GM19397 (cell line): ENCODE measurements around the gene COL25A1.
"Not testable (repeated sequence)": the region's sequence is repeated elsewhere in the genome, so short reads cannot be mapped to it uniquely, and the experiment has no call there.

Source experiments
- ATAC-seq: cut with Tn5 transposase; IDR thresholded peaks from one replicate; pipeline ENCODE4 v1.9.1; 2021; ENCODE audit warnings: mild to moderate bottlenecking, moderate library complexity; ENCODE audit not compliant: unreplicated experiment

COL25A1 gene

DNA sequence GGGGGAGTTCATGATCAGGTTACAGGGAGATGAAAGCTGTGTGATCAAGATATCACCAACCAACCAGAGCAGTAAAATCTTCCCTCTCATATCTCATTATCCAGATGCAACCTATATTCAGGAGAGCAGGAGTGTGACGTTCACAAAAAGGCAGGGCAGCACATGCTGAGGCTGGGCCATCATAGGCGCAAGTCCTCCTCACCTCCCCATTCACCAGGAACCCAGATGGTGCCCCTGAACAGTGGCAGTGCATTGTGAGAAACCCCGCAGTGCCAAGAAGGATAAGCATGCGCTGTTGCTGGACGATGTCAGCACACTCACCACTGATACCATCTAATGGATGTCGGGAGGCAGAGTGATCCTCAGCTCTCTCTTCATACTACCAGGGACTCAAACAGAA lies 170.9 kb downstream of the COL25A1 start:
- ATAC-seq: no peak

DNA sequence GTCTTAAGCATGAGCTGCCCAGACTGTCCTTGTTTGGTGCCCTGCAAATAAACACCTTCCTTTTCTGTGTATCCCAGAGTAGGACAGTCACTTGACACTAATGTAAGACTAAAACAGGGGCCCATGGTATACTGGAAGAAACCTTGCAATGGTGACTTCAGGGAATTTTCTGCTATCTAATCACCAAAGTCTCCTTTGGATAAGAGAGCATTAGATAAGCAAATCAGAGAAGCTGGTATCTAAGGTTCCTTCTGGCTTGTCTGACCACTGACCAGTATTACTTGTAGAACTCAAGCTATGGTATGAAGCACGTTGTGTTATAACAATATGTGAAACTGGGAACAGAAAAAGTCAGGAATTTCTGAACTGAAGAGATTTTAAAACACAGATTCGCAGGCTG lies 173.9 kb downstream of the COL25A1 start:
- no peak for ATAC-seq

DNA sequence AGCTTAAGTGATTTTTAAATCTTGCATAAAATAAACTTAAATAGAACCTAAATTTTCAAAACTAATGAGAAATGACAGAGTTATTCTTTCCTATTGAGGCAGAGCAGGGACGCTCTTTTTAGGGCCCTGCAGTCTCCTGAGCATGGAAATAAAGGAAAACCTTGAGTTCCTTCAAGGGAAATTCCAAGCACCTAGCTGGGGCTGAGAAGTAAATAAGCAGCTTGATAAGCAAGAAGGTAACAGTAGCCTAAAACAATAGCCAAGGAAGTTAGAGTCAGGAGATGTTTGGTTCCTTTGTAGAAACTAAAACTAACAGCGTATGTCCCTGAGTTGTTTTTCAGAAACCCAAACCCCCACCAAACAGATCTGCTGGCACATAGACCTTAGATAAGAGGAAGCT lies 174.6 kb downstream of the COL25A1 start:
- no peak for ATAC-seq

DNA sequence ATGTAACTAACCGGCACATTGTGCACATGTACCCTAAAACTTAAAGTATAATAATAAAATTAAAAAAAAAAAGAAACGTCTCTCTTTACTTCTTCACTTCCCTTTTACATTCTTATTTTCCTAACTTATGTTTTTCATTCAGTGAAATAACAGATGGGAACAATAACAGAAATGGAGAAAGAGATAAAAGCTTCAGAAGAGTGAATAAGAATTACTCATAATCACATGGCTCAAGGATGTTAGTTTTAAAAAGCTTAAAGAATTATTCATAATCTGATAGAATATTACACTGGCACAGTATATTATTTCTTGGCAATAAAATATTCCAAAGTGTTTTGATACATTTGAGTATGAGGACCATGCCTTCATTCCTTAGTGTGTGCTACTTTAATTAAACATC lies 175.6 kb downstream of the COL25A1 start:
- ATAC-seq: no peak

DNA sequence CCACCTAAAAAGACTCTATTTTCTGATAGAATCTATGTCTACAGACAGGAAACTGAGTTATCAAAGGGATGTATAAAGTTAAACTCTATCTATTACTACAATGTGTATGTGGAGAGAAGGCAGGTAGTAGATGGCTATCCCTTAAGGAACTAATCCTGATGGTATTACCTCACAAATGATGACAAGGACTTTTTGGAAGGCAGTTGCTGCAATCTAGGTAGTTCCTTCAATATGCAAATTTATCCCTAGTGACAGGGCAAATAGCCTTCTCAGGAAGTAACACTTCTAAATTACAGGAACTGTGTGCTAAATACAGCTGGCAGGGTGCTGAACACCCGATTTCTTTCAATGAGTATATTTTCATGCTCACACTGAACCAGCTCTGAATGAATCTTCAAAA lies 177.4 kb downstream of the COL25A1 start:
- ATAC-seq: no peak

DNA sequence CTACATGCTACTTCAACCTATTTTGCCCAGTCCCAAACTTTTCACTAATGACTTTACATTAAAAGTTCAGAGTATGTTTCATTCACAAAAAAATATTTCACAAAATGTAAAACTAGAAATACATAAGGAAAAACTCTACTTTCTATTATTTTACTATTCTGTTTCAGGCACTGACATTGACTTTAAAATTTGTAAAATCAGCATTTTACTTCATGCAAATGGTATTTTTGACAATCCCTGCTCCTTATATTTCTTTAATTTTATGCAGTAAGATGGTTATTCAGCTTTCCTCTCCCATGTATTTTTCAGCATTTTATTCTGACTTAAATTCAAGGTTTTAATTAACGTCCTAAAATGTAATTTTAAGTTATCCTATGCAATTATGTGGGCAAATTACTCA lies 178.5 kb downstream of the COL25A1 start:
- ATAC-seq: no peak

DNA sequence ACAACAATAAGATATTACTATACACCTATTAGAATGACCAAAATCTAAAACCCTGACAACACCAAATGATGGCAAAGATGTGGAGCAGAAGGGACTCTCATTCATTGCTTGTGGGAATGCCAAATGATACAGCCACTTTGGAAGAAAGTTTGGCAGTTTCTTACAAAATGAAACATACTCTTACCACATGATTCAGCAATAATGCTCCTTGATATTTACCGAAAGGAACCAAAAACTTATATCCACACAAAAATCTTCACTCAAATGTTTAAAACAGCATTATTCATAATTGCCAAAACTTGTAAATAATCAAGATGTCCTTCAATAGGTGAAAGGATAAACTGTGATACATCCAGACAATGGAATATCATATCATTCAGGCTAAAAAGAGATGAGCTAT lies 180.9 kb downstream of the COL25A1 start:
- no peak for ATAC-seq

DNA sequence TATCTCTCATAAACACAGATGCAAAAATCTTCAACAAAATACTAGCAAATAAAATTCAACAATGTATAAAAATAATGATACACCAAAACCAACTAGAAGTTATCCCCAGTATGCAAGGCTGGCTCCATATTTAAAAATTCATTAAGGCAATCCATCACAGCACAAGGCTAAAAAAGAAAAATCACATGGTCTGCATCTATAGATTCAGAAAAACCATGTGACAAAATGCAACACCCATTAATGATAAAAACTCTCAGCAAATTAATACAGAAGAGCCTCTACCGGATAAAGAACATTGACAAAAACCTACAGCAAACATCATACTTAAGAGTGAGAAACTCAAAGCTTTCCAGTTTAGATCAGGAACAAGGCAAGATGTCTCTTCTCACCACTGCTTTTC lies 182.6 kb downstream of the COL25A1 start:
- no peak for ATAC-seq

DNA sequence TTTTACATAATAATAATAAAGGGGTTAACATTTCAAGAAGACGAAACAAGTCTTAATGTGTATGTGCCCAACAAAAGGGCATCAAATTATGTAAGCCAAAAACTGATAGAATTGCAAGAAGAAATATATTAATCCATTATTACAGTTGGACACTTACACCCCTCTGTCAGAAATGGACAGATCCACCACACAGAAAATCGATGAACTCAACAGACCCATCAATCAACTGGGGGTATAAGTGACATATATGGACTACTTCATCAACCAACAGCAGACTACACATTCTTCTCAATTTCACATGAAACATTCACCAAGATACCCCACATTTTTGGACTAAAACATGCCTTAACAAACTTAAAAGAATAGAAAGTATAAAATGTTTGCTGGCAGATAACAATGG lies 183.8 kb downstream of the COL25A1 start:
- no peak for ATAC-seq

DNA sequence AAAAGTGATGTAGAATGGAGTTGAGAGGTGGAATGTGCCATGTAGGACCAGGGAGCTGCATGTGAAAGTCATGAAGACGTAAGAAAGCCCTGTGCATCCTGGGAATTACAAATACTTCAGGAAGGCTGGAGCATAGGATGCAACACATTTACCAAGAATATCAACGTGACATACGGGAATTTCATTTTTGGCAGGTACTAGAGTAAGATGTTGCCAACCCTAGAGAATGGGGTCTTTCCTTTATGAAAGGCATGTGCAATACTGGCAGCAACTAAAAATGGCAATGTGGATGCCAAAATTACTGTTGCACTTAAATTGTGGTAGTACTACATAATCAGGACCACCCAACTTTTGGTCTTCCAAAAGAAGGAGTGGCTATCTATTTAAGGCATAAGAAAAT lies 188.0 kb downstream of the COL25A1 start:
- ATAC-seq: no peak

DNA sequence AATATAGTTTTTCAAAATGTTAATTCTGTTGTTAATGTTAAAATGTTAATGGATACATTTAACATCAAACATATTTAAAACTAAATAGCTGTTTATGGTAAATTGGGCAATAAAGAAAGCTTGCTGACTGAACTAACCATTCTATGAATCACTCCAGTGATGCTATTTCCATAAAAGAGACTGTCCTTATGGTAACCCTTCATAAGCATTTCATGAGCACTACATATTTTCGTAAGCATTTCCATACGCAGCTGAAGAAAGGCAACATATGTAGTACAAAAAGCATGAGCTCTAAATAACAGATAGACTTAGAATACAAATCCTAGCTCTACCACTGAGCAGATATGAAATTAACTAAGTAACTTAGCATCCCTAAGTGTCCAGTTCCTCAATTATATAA lies 188.9 kb downstream of the COL25A1 start:
- no peak for ATAC-seq

DNA sequence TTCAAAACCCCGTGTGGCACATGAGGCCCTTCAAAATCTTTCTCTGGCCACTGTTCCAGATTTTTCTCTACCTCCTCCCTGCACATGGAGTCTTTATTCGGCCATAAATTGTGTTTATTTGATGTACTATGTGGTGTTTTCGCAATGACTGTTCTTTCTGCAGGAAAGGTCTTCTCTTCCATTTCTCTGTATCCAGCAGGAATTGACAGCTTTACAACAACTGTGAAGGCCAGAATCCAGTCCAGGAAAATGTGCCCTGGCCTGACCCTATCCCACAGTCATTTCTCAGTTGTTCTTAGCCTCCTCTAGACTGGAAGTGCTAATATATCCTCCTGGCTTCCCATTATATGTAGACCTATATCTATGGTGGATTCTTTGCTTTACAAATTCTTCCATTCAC lies 191.4 kb downstream of the COL25A1 start:
- no peak for ATAC-seq

DNA sequence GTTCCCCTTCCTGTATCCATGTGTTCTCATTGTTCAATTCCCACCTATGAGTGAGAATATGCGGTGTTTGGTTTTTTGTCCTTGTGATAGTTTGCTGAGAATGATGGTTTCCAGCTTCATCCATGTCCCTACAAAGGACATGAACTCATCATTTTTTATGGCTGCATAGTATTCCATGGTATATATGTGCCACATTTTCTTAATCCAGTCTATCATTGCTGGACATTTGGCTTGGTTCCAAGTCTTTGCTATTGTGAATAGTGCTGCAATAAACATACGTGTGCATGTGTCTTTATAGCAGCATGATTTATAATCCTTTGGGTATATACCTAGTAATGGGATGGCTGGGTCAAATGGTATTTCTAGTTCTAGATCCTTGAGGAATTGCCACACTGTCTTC lies 194.2 kb downstream of the COL25A1 start:
- ATAC-seq: not testable (repeated sequence)

DNA sequence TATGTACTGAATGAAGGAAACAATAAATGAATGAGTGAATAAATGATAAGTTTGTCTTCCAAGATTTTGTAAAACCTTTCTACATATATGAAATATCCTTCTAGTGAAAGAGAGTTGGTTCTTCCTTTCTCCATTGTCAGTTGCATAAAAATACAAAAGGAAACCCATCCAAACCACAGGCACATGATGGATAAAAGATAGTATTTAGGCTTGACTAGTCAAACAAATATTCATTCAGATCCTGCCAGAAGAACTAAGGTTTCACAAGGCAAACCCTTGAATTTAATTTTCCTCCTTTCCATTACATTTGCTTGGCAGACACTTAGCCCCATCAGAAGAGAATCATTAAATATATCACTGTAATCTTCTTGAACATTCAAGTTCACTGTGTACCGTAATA lies 208.4 kb downstream of the COL25A1 start:
- ATAC-seq: no peak

DNA sequence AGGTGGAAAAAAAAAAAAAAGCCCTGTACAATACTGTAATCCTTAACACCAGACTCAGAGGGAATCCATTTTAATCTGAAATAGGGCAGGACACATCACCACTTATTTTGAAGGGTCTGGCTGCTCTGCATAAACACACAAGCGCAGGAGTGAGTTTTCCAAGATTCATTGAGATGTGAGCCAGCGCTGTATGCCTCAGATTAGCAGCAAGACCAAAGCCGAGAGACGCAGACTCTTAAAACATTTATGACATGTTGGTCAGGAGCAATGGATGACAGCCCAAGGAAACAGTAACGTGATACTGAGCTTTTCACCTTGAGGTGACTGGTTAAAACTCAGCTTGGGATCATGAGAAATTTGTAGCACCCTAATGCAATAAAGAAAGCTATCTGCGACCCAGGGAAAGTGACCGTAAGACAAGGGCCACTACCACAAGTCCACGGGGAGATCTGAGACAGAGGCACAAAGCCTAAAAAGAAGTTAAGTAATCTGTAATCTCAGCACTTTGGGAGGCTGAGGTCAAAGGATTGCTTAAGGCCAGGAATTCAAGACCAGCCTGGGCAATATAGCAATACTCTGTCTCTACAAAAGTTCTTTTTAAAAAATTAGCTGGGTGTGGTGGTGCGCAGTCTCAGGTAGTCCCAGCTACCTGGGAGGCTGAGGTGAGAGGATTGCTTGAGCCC lies 210.6 kb downstream of the COL25A1 start:
- no peak for ATAC-seq

DNA sequence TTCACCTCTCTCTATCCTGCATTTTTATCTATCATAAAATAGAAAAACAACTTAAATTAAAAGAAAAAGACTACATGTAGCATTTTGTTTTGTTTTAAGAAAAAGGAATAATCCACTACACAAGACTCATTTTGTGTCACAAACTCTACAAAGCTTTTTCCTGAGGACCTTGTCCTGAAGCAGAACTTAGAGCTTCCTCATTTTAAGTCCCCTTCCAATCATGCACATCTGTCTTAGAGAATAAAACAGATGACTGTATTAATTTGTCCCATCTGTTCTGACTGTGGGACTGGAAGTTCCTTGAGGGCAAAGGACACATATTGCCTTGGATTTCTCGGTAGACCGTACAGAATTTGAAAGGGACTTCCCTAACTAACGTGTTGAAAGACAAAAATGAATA lies 218.5 kb downstream of the COL25A1 start:
- no peak for ATAC-seq

DNA sequence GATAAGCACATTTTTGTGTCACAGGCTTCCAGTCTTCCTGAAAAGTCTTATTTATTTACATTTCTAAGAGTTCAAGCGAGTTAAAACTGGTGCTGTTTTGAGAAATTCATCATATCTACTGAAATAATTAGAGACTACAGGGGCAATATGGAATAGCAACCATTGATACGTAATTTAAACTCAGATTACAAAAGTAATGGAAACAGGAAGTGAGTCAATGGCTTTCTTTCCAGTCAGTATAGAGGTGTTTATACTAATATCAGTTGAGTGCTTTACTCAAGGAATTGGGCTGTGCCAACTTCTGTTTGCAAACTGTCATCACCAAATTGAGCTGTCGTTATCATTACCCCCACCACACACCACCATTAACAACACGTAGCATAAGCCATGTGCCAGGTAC lies 222.7 kb downstream of the COL25A1 start:
- no peak for ATAC-seq

DNA sequence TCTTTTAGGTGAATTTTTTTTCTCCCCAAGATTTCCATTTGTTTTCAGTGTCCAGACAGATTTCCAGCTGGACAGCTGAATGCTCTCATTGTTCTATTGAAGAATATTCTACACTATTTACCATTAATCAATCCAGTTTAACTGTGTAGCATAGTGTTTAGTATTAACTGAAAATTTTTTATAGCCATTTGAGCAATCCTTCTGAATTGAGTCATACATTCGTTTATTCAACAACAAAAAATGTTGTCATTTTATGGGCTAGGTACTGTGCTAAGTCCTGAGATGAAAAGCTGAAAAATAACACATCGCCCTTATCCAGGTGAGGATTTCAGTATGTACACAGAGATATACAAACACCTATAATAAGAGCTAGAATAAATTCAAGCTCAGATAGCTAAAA lies 223.3 kb downstream of the COL25A1 start:
- no peak for ATAC-seq

DNA sequence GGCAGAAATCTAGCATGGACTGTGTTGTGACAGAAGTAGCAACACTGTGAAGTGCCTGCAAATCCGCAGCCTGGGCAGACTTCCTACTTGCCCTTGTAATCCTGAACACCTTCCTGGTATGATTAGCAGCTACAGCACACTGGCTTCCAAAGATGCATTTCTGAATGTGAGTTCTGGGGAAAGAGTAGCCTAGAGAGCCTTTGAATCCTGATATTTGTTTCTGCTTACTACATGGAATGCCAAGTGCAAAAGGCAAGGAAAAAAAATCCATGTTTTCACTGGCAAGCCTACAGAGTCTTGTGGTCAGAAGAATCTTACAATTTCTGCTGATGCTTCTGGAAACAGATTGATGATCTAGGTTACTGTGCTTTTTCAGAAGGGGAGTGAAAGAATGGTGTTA lies 223.7 kb downstream of the COL25A1 start:
- ATAC-seq: no peak

DNA sequence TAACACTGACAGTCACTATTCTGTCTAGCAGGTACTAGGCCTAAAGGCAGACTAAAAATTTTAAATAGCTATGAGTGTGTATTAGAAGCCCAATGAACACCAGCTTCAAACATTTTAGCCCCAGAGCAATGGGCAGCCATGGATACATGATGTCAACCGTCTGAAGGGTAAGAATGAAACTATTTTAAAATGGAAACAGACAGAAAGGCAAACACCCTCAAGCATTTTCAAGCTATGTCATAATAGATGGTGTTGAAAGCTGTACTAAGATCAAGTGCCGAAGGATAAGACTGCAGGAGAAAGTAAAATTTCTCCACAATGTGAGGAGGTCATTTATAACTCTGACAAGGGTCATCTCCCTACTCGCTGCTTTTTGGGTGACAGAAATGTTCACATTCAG lies 225.0 kb downstream of the COL25A1 start:
- no peak for ATAC-seq

DNA sequence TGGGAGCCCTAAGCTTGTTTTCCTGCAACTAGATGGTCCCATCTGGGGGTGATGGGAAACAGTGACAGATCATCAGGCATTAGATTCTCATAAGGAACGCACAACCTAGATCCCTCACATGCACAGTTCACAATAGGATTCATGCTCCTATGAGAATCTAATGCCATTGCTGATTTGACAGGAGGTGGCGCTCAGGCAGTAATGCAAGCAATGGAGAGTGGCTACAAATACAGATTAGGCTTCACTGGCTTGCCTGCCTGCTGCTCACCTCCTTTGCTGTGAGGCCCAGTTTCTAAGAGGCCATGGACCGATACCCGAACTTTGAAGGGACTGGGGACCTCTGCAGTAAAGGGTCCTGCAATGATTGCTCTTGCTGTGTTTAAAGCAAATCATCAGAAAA lies 225.7 kb downstream of the COL25A1 start:
- ATAC-seq: not testable (repeated sequence)

DNA sequence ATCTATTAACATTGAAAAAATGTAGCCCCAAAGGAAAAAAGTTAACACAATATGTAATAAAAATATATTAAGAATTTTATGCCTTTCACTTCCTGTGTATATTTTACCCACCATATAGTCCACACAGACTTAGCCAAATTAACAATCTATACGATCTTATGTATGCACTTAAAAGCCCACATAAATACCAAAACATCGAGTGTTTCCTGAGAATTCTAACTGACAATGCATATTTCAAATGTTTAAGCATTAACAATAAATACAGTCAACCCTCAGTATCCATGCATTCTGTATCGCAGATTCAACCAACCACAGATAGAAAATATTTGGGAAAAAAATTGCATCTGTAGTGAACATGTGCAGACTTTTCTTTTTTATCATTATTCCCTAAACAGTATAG lies 226.8 kb downstream of the COL25A1 start:
- no peak for ATAC-seq

DNA sequence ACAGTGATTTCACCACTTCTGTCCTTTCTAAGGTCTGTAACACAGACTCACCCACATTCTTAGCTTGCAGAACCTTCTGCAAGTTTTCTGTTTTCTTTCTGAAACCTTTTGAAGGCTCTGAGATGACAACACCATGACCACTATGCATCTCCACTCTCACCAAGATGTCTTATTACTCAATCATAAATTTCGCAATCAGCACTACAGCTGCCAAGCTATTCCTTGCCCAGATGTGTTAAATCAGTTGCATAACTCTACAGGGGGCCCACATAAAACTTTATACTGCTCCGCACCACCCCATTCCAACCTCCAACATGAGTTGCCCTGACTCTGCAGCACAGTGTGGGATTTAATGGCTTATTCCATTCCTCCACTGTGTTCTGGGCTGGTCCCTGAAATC lies 229.9 kb downstream of the COL25A1 start:
- no peak for ATAC-seq
